GM19193 (cell line): ENCODE results near the gene LTC4S.

ENCODE experiments used
- POLR2A ChIP-seq: IDR thresholded peaks from 4 replicates; pipeline ENCODE4 v1.6.1; 2011; ENCODE audit not compliant: insufficient read depth, insufficient read length; ENCODE audit errors: extremely low read depth

Gene LTC4S

DNA sequence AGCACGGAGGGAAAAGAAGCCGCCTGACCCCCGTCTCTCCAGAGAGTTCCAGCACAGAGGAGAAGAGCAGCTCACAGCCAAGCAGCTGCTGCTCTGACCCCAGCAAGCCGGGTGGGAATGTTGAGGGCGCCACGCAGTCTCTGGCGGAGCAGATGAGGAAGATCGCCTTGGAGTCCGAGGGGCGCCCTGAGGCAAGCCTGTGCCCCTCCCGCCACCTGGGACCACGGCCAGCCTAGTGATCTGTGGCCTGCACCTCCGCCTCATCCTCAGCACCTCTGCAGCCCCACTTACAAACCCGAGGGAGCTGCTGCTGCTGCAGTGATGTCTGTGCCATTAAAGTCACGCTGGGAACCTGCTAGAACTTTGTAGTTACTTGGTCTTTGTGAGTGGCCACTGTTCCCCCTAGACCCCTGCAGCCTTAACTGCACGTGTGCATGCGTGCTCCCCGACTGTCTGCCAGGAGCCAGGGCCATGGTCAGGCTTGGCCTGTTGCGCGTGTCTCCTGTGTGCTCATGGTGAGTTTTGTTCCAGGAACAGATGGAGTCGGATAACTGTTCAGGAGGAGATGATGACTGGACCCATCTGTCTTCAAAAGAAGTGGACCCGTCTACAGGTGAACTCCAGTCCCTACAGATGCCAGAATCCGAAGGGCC, 39.4 kb downstream of the LTC4S start:
- TF ChIP-seq POLR2A = no peak

DNA sequence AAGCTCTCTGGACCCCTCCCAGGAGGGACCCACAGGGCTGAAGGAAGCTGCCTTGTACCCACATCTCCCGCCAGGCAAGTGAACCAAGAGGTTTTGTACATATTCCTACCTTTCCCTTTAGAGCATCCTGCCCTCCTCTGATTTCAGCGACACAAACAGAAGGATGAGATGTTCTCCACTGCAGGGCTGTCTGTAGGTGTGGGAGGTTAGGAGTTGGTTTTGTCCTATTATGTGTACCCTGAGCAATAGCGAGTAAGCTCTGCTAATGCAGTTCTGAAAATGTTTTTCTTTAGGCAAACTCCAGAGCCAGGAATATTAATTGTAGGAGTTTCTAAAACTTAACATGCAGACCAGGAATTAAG, 39.9 kb downstream of the LTC4S start:
- TF ChIP-seq POLR2A = no peak

DNA sequence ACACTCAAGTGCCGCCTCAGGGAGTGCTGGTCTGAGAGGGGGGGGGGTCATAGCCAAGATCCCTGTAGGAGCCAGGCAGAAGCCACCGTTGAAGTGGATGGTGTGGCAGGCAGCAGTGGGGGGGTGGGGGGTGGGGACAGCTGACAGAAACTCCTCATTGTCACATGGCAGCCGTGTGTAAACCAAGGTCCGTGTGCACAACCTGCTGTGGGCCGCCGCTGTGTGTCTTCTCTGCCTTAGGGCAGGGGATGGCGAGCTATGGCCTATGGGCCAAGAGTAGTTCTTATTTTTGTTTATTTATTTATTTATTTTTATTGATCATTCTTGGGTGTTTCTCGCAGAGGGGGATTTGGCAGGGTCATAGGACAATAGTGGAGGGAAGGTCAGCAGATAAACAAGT, 40.3 kb downstream of the LTC4S start:
- no peak for TF ChIP-seq POLR2A

DNA sequence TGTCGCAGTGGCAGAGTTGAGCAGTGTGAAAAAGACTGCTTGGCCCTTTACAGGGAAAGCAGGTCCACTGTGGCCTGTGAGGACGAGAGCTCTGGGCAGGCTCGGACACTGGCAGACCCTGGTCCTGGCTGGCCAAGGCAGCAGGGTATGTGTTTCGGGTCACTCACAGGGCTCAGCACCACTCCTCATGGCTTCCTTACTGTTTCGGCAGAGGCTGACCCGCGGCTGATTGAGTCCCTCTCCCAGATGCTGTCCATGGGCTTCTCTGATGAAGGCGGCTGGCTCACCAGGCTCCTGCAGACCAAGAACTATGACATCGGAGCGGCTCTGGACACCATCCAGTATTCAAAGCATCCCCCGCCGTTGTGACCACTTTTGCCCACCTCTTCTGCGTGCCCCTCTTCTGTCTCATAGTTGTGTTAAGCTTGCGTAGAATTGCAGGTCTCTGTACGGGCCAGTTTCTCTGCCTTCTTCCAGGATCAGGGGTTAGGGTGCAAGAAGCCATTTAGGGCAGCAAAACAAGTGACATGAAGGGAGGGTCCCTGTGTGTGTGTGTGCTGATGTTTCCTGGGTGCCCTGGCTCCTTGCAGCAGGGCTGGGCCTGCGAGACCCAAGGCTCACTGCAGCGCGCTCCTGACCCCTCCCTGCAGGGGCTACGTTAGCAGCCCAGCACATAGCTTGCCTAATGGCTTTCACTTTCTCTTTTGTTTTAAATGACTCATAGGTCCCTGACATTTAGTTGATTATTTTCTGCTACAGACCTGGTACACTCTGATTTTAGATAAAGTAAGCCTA, 42.6 kb downstream of the LTC4S start:
- no peak for TF ChIP-seq POLR2A

DNA sequence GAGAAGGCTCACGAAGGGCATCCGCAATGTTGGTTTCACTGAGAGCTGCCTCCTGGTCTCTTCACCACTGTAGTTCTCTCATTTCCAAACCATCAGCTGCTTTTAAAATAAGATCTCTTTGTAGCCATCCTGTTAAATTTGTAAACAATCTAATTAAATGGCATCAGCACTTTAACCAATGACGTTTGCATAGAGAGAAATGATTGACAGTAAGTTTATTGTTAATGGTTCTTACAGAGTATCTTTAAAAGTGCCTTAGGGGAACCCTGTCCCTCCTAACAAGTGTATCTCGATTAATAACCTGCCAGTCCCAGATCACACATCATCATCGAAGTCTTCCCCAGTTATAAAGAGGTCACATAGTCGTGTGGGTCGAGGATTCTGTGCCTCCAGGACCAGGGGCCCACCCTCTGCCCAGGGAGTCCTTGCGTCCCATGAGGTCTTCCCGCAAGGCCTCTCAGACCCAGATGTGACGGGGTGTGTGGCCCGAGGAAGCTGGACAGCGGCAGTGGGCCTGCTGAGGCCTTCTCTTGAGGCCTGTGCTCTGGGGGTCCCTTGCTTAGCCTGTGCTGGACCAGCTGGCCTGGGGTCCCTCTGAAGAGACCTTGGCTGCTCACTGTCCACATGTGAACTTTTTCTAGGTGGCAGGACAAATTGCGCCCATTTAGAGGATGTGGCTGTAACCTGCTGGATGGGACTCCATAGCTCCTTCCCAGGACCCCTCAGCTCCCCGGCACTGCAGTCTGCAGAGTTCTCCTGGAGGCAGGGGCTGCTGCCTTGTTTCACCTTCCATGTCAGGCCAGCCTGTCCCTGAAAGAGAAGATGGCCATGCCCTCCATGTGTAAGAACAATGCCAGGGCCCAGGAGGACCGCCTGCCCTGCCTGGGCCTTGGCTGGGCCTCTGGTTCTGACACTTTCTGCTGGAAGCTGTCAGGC, 43.6 kb downstream of the LTC4S start:
- no peak for TF ChIP-seq POLR2A

DNA sequence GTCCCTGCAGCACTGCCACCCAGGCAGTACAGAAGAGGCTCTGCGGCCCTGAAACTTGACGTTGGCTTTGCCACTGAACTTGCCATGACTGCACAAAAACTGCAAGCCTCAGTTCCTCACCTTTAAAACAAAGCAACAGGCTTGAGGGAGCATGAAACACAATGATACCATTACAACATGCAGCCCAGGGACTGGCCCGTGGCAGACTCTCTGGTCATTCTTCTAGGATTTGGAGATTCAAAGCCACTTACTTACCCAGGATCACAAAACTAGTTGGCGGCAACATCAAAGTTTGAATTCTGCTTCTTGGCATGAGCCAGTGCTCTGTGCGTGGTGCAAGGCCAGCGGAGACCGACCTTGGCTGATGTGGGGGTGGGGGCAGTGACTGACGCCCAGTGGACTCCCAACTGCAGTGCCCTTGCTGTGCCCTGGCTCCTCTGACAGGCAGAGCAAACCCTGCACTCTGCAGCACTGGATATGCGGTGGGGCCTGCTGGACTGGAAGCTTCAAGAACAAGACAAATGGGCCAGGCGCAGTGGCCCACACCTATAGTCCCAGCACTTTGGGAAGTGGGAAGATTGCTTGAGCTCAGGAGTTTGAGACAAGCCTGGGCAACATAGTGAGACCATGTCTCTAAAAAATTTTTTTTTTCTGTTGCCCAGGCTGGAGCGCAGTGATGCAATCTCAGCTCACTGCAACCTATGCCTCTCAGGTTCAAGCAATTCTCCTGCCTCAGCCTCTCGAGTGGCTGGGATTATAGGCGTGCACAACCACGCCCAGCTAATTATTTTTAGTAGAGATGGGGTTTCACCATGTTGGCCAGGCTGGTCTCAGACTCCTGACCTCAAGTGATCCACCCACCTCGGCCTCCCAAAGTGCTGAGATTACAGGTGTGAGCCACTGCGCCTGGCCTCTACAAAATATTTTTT, 45.8 kb downstream of the LTC4S start:
- TF ChIP-seq POLR2A = no peak

DNA sequence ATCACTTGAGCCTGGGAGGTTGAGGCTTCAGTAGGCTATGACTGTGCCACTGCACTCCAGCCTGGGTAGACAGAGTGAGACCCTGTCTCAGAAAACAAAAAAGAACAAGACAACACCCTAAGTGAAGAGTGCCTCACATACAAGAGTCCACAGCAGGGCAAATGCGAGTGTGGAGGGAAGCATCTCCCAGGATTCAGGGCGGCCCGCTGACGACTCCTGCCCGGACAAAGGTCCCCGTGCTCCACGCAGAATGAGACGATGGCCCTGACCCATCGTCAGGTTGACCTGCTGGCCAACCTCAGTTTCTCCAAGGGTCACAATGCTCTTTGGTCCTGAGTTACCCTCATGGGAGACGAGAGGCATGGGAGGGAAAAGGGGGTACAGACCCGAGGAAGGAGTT, 46.5 kb downstream of the LTC4S start:
- TF ChIP-seq POLR2A = no peak

DNA sequence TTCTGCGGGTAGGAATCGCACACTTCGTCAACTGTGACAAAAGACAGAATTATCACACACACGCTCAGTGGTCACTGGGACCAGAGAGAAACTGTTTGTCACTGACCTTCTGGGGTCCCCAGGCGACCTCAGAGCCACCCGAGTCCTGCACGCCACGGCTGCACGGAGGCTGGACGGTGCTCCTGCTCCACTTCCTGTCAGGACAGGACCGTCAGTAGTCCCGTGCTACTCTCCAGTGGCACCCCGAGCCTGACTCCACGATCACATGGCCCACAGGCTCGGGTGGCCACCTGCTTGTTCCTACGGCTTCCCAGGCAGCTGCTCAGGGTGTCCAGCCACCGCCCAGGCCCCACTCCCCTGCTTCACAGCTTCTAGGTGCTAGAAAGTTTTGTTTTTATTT, 47.0 kb downstream of the LTC4S start:
- TF ChIP-seq POLR2A = no peak

DNA sequence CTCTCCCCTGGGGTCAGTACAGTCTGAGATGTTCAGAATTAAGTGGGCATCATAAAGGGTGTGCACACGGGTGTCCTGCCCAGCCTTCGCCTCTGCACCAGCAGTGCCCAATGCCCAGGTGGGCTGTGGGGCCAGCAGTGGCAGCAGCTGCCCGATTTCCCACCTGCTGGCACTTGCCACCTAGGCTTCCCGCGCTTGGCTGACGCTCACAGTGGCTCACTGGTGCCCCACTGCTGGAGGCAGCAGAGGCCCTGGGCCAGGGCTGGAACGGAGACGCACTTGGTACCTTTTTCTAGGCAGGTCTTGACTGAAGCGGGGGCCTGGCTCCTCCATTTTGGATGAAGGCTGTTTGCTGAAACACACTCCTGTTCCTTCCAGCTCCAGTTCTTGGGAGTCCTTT, 47.8 kb downstream of the LTC4S start:
- no peak for TF ChIP-seq POLR2A
